CD4-positive, alpha-beta T cell treated with Interleukin-6 at 100 ng/mL for 8 hours (primary cell): Measurements from ENCODE around the gene EDAR.

ENCODE experiments used
- DNase-seq: peaks from one replicate; pipeline ENCODE4 v3.0.0-alpha.2; 2020; ENCODE audit warnings: mixed read lengths, low spot score

EDAR gene

GRCh38 chr2:108852375-108852774 is 136.6 kb downstream of the EDAR start:
- no peak for DNase-seq

GRCh38 chr2:108847000-108847399 is 142.0 kb downstream of the EDAR start:
- DNase-seq = no peak

DNA sequence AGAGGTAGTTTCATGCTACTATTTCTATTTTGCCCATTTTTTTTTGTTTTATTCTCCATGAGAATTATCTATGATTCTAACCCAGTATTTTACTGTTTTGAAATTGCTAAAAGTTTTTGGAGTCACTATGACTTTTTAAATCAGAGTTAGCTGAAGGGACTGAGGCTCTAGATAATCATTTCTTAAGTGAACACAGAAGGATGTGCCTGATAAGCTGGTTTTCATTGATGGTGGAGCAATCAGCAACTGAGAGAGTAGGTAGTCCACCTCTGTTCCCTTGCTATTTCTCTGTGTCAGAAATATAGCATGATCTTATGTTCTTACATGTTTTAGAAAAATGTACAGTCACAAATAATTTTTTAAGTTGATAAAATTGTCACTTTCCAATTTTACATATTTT is 143.1 kb downstream of the EDAR start:
- DNase-seq = no peak
